Epidermal melanocyte (primary cell): ENCODE data around the gene PWWP2B.

Experiments
- DNase-seq: peaks from one replicate; pipeline ENCODE4 v3.0.0; 2011; ENCODE audit warnings: low spot score; ENCODE audit not compliant: insufficient read length

The PWWP2B gene

GRCh38 chr10:132446195-132446581 lies 49.2 kb downstream of the PWWP2B start:
- DNase-seq, result no peak

- DNase-seq, result no peak
Observed at GRCh38 chr10:132446661-132447445, 49.9 kb downstream of the PWWP2B start.

GRCh38 chr10:132447446-132448247 lies 50.6 kb downstream of the PWWP2B start:
- DNase-seq, result no peak

- no peak for DNase-seq
Observed at GRCh38 chr10:132448248-132448731, 51.3 kb downstream of the PWWP2B start.

GRCh38 chr10:132449051-132449810 lies 52.2 kb downstream of the PWWP2B start:
- DNase-seq, result no peak

DNA sequence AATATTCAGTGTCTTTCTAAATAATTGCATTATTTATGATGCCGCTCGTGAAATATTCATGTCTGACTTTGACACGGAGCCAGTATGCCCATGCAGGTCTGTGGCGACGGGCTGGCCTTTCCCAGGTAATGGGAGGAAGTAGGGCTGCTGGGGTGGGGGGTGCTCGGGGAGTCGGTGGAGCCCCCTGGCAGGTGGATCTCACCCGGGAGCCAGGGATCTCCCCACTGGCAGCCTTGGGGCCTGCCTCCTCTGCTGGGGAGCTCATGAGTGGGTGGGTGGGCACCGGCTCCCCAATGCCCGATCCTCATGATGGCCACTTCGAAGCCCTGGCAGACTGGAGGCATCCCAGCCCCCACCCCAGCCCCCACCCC lies 52.8 kb downstream of the PWWP2B start:
- DNase-seq, result no peak

DNA sequence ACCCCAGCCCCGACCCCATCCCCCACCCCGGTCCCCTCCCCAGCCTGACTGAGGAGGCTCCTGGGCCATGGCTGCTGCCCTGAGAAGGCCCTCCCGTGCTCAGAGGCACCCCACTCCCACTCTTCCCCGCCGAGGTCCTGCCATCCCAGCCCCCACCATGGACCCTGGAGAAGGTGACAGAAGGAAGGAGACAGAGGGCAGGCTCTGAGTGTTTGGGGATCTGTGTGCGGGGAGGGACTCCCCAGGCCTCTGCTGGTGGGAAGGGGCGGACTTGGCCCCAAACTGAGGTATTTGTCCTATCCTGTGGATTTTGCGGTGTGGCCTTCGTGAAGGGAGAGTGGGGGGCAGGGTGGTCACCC lies 53.4 kb downstream of the PWWP2B start:
- DNase-seq, result no peak

- DNase-seq, result no peak
Observed at GRCh38 chr10:132450825-132451505, 54.0 kb downstream of the PWWP2B start.

DNA sequence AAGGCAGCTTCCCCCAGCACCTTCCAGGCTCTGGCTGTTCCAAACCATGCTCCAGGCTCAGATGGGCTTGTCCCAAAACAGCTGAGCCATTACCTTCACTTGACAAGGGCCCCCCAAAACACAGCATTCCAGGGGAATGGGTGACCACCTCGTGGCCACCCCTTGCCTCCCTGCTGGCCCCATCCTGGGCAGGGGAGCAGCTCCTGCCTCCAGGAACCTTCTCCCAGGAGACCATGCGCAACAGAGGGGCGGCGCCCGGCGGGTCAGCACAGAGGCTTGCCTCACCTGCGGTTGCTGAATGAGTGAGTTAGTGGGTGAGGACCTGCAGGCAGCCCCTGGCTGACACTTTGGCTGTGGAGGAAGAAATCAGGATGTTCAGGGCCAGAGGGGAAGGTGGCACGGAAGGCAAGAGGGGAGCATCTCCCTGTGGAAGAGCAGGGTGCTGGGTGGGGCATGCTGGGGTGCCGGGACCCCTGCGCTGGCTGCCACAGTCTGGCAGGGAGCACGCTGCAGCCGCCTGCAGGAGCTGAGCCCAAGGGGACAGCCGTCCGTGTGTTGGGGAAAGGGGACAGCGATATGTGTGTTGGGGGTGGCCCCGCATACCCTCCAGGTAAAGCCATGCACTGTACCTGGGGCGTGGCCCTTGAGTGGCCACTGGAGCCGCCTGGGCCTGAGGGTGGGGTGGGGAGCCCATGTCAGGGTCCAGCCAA lies 54.7 kb downstream of the PWWP2B start:
- no peak for DNase-seq

- DNase-seq, result no peak
Observed at GRCh38 chr10:132452216-132452650, 55.2 kb downstream of the PWWP2B start.

- DNase-seq, result peak; percentile 91
Observed at GRCh38 chr10:132452651-132453469, 55.9 kb downstream of the PWWP2B start.

DNA sequence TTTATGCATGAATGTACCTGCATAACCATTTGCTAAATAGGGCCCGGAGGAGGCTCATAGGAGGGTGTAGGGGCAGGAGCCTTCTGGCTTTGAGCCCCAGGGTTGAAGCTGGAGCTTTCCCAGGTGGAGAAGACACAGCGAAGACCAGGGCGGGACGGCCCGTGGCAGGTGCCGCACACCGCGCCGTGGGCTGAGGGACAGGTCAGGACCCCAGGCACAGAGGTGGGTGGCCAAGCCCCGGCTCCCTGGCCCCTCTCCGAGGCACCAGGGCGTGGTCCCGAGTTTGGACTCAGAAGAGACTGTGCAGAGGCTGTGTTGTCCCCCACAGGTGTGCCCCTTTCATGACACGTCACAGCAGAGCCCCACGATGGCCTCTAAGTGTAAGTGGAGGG lies 56.5 kb downstream of the PWWP2B start:
- DNase-seq, result no peak

DNA sequence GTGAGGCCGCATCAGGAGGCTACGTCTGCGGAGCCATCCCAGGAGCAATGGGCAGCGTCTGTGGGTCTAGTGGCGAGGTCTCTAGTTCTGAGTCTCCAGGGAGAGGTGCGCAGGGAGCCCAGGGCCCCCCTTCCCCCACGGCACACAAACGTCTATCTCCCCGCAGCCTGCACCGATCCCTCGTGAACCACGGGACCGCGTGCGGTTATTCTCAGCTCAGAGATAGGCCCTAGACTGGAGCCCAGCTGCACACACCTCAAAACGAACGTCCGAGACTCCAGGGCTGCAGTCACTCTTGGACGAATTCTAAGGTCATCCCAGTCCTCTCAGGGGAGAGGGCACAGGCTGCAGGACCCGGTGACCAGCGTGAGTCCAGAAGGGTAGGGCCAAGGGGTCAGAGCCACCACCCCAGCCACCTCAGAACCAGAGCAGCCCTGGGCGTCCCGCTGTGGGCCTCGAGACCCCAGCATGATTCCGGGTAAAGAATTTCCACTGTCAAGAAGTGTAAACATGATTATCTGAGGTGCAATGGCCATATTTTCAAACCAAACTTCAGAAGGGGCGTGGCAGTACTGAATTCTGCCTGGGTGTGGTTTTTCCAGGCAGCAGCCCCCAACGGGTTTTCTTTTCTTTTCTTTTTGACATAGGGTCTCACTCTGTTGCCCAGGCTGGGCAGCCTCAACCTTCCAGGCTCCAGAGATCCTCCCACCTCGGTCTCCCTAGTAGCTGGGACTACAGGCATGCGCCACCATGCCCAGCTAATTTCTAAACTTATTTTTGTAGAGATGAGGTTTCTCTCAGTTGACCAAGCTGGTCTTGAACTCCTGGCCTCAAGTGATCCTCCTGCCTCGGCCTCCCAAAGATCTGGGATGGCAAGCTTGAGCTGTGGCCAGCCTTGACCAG lies 57.5 kb downstream of the PWWP2B start:
- DNase-seq, result no peak

- DNase-seq, result no peak
Observed at GRCh38 chr10:132455441-132455971, 58.5 kb downstream of the PWWP2B start.

DNA sequence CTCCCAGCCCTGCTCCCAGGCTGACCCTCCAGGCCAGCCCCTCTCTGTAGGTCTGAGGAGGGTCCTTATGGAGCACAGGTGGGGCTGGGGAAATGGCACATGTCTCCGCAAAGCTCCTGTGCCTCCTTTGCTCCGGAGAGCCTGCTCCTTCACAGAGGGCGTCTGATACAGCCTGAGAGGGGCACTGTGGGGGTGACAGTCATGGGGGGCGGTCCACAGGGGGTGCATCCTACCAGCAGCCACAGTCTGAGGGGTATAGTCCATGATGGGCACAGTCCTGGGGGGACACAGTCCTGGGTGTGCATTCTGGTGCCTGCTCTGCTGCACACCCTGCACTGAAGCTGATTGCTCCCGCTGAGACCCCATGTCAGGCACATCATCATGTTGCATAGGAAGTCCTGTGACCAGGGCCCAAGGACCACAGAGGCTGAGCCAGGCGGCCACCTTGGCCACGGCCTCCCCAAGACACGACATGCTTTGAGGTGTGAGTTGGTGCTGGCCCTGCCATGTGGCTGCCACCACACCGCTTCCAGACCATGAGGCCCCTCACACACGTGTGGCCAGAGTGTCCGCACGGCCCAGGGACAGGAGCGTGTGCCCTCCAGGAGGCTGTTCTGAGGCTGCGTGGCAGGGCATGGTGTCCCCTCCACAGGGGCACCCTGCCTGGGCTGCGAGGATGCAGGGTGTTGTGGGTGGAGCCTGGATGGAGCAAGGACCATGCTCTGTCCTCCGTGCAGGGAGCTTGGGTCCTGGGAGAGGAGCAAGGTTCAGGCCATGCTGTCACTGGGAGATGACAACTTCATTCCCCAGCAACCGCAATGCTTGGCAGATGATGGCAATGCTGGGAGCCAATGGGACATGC lies 59.2 kb downstream of the PWWP2B start:
- DNase-seq, result no peak

DNA sequence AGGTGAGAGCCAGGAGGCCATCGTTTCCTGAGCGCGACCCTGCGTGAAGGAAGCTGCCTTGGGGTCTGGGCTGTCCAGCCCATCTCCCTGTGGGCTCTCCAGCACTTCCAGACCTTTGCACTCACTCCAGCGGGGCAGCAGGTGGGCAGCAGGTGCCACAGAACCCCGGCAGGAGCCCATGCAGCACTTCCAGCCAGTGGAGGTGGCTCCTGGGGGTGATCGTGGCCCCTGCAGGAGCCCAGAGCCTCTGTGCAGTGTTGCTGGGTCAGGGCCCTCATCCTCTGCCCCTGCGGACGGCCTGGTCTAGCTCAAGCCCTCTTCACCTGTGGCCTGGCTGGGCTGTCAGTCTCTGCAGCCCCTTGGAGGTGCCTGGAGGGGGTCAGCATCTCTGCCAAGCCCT lies 59.9 kb downstream of the PWWP2B start:
- DNase-seq, result no peak

- DNase-seq, result no peak
Observed at GRCh38 chr10:132457328-132458070, 60.5 kb downstream of the PWWP2B start.
